GOT3 (cell line): ENCODE data around the gene DAB1.
"Not testable (repeated sequence)": the region's sequence is repeated elsewhere in the genome, so short reads cannot be mapped to it uniquely, and the experiment has no call there.

Experiments
- DNase-seq: peaks from one replicate; lab custom pipeline; 2025; ENCODE audit warnings: mixed read lengths; lab: John Stamatoyannopoulos, UW

The DAB1 gene

DNA sequence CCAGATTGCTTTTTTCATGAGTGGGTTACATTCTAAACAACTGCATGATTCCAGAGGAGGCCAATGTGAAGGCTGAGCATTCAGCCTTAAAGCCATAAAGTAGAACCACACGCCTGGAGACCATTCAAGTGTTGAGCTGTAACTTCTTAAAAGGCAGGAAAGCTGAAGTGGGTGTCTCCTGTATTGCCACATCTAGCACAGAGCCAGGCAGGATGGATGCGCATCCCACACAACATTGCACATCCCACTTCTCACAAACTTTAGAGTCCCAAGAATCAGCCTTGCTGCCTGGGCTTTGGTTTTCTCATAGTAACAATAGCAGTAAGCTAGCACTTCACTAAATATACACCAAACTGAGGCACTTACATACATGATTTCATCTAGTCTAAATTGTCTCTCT, 151.7 kb downstream of the DAB1 start:
- no peak for DNase-seq

DNA sequence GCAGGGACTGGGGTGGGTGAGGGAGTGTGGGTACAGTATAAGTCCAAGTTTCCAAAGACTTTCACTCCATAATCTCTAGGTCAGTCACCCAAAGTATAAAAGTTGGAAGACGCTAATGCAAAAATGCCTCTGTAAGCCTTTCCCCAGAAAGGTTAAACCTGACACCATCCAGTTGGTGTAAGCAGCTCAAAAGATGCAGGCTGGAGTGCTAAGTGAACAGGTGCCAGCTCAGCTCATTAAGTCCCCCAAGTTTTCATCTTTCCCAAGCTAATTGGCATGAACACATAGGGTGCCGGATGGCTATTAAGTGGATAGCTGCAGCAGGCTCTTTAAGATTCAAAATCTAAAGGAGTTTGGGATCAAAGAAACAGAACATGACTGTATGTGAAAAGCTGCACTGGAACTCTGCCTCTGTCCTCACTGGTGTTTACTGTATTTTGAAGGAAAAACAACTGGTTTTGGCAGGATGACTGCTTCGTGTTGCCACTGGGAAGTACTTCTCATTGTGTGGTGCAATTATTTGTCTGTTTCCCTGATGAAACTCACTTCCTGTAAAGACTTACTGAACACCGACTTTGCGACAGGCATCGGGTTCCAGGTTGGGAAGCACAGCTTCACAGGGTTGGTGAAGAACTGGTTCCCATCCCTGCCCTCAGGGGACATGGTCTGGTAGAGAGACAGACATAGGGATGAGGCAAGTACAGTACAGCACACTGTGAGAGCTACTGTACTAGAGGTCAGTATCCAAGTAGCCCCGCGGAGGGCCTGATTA, 152.7 kb downstream of the DAB1 start:
- DNase-seq, result no peak

GRCh38 chr1:57269630-57270225, 154.1 kb downstream of the DAB1 start:
- no peak for DNase-seq

DNA sequence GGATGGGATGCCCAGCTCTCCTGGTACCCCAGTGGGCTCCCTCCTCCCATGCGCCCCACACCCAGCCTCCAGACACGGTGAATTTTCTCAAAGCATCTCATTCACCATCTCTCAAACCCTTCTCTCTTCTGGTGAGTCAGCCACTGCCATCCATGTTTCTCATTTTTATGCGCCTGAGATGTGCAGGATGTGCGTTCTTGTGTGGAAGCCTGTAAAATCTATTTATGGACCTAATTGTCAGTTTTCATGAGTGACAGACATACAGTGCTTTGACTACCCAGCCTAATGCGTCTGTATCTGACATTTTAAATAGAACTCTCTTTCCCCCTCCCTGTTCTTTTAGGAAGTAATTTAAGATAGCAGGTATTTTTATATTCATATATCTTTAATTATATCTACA, 158.8 kb downstream of the DAB1 start:
- no peak for DNase-seq

GRCh38 chr1:57262472-57262871, 161.4 kb downstream of the DAB1 start:
- no peak for DNase-seq

GRCh38 chr1:57258557-57259325, 165.1 kb downstream of the DAB1 start:
- no peak for DNase-seq

GRCh38 chr1:57255945-57256344, 167.9 kb downstream of the DAB1 start:
- no peak for DNase-seq

DNA sequence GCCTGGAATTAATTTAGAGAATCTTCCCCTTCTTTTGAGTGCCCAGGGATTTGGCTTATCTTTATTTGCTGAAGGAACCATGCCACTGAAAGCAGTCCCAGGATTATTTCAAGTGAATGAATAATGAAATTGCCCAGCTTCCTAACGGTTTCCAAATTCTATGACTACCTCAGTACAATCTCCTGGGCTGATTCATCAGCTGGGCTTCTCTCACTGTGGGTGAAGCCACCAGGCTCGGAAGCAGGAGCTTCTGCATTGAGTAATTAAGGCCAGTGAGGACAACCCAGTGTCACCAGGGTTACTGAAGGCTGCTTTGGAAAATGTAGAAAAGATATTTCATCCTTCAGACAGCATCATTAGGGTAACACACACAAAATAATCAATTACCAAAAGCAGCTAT, 169.8 kb downstream of the DAB1 start:
- no peak for DNase-seq

DNA sequence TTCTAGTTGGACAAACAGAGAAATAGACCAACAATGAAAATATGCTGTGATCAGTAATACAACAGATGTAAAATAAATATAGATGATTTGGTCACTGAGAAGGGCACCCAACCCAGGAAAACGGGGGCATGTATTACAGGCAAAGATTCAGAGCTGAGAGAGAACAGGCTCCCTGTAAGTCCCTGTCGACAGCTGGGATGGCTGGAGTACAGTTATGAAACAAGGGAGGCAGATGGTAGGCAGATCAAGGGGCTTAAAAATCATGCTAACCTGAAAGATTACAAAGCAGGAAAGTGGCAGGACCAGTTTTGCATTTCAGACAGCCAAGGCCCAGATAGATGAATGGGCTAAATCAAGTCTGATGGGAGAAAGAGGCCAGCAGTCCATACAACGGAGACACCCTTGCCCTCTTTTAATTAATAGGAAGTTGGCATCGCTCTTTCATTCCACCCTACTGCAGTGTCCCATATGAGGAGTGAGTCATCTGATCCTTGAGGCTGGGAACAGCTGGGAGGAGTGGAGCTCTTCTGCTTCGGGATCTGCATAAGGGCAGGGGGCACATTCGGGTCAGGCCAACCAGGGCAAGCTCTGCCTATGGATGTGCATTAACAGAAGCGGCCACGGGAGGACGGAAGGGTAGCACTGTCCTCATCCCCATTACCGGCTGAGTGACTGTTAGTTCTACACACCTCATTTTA, 171.1 kb downstream of the DAB1 start:
- no peak for DNase-seq

- DNase-seq, result no peak
Observed at GRCh38 chr1:57250021-57250420, 173.8 kb downstream of the DAB1 start.

DNA sequence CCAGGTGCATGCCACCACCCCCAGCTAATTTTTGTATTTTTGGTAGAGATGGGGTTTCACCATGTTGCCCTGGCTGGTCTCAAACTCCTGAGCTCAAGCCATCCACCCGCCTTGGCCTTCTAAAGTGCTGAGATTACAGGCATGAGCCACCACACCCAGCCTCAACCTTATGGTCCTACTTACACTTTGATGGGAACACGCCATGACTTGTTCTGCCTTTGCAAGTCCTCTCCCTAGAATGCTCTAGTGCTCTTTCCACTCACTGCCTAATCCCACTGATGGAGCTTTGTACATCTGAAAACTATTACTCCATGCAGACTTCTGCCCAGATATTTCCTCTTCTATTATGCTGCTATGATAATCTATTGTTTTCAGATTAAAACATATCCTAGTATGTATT, 174.3 kb downstream of the DAB1 start:
- no peak for DNase-seq

GRCh38 chr1:57248830-57249229, 175.0 kb downstream of the DAB1 start:
- no peak for DNase-seq

GRCh38 chr1:57238233-57238781, 185.6 kb downstream of the DAB1 start:
- no peak for DNase-seq

DNA sequence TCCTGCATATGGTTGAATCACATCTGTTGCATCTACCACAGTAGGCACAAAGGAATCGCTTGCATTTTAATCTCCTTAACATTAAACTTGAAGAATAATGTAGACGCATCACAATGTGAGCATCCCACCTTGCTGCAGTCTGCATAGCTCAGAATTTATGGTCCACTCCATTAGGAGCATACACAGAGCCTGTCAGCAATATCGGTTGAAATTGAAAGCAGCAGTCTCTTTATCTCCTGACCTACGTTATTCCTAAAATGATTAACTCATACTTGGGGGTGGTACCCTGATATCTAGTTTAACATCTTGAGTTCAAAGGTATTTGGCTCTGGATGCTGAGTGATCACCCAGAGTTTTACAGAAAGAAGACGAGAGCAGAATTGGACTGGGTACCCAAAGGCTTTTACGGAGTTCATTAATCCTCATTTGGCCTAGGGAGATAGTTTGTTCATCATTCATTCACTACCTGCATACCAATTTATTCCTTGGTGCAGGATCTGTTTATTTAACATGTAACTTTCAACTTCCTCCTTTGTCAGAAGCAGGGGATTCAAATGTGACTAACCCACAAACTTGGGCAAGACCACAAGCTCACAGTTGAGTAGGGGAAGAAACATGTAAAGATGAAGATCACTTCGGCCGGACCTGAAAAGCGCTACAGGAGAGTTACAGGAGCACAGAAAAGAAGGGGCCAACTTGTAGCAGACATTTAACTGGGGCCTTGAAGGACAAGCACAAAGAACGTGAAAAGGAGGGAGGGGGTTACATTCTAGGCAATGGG, 187.9 kb downstream of the DAB1 start:
- no peak for DNase-seq

DNA sequence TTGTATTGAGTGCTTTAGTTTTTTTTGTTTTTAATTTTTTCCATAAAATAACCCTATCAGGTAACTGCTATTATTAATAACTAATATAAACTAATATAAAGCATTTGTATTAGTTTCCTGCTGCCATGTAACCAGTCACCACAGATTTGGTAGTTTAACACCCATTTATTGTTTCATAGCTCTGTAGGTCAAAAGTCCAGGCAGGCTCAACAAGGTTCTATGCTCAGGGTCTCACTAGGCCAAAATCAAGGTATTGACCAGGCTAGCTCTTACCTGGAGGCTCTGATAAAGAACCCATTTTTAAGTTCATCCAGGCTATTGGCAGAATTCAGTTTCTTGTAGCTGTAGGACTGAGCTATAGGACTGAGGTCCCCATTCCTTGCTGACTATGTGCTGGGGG, 189.4 kb downstream of the DAB1 start:
- DNase-seq, result no peak

- no peak for DNase-seq
Observed at GRCh38 chr1:57232500-57232899, 191.4 kb downstream of the DAB1 start.

GRCh38 chr1:57229998-57230397, 193.9 kb downstream of the DAB1 start:
- DNase-seq, result no peak

GRCh38 chr1:57229076-57229475, 194.8 kb downstream of the DAB1 start:
- no peak for DNase-seq

GRCh38 chr1:57222801-57223200, 201.1 kb downstream of the DAB1 start:
- no peak for DNase-seq

GRCh38 chr1:57222307-57222706, 201.6 kb downstream of the DAB1 start:
- DNase-seq, result no peak

- not testable (repeated sequence) for DNase-seq
Observed at GRCh38 chr1:57220905-57221304, 203.0 kb downstream of the DAB1 start.
